ENCODE results near the gene UBAC2.

The UBAC2 gene

GRCh38 chr13:99158846-99159245 lies 41.8 kb upstream of the UBAC2 start:
- TF ChIP-seq CTCF (IDR thresholded peaks at IDR 0.05; ENCODE audit: low read depth, low read length, missing control alignments): no peak
- in situ Hi-C loops (cut with HindIII; ENCODE audit: low pct_ligation_motif_present, low sequenced_read_pairs): no loop called here
- H3K36me3 ChIP-seq (replicated peaks): no peaks in the 10 kb centered on the region
- H3K27me3 ChIP-seq (replicated peaks): no peaks in the 10 kb centered on the region
- no peak for DNase-seq
- no peak overlapping the region for H3K27ac ChIP-seq
- H3K4me3 ChIP-seq (ENCODE audit: low read depth, low read length): no peak overlapping the region

- in situ Hi-C loops (cut with HindIII; ENCODE audit: low pct_ligation_motif_present, low sequenced_read_pairs): no loop called here
- Histone ChIP-seq H3K27ac (no peak overlapping the region), H3K27me3 (replicated peaks) (no peaks in the 10 kb centered on the region), H3K4me3 (ENCODE audit: low read depth, low read length) (no peak overlapping the region), H3K36me3 (replicated peaks) (no peaks in the 10 kb centered on the region)
- TF ChIP-seq CTCF (IDR thresholded peaks at IDR 0.05; ENCODE audit: low read depth, low read length, missing control alignments): no peak
- DNase-seq: no peak
Observed at GRCh38 chr13:99159331-99160061, 41.2 kb upstream of the UBAC2 start.

GRCh38 chr13:99160415-99160814 lies 40.2 kb upstream of the UBAC2 start:
- TF ChIP-seq CTCF (IDR thresholded peaks at IDR 0.05; ENCODE audit: low read depth, low read length, missing control alignments): no peak
- no peak overlapping the region for H3K4me3 ChIP-seq (ENCODE audit: low read depth, low read length)
- no peak for DNase-seq
- H3K27me3 ChIP-seq (replicated peaks): no peaks in the 10 kb centered on the region
- H3K36me3 ChIP-seq (replicated peaks): no peaks in the 10 kb centered on the region
- in situ Hi-C loops (cut with HindIII; ENCODE audit: low pct_ligation_motif_present, low sequenced_read_pairs): no loop called here
- no peak overlapping the region for H3K27ac ChIP-seq

- no peaks in the 10 kb centered on the region for H3K36me3 ChIP-seq (replicated peaks)
- H3K27me3 ChIP-seq (replicated peaks): no peaks in the 10 kb centered on the region
- no peak overlapping the region for H3K4me3 ChIP-seq (ENCODE audit: low read depth, low read length)
- H3K27ac ChIP-seq: no peak overlapping the region
- in situ Hi-C loops (cut with HindIII; ENCODE audit: low pct_ligation_motif_present, low sequenced_read_pairs): no loop called here
- no peak for TF ChIP-seq CTCF (IDR thresholded peaks at IDR 0.05; ENCODE audit: low read depth, low read length, missing control alignments)
- DNase-seq: no peak
Observed at GRCh38 chr13:99161512-99161911, 39.1 kb upstream of the UBAC2 start.

GRCh38 chr13:99162567-99163361 lies 37.9 kb upstream of the UBAC2 start:
- in situ Hi-C loops (cut with HindIII; ENCODE audit: low pct_ligation_motif_present, low sequenced_read_pairs): no loop called here
- no peak overlapping the region for H3K27ac ChIP-seq
- no peak for TF ChIP-seq CTCF (IDR thresholded peaks at IDR 0.05; ENCODE audit: low read depth, low read length, missing control alignments)
- H3K36me3 ChIP-seq (replicated peaks): no peaks in the 10 kb centered on the region
- H3K27me3 ChIP-seq (replicated peaks): no peaks in the 10 kb centered on the region
- H3K4me3 ChIP-seq (ENCODE audit: low read depth, low read length): no peak overlapping the region
- DNase-seq: no peak
